Activated T-cell treated with anti-CD3 and anti-CD28 coated beads, Interleukin-2, amount 50 U/mL, for 4 hours (primary cell): ENCODE measurements around the gene CHST11. TPM values are rescaled to one million over a fixed set of nuclear protein-coding genes. Genes with fewer than 3 reads are reported as not detected.

Experiments
- ATAC-seq, 2 donors: fragments of 200-7000 bp; cut with Tn5 transposase; one replicate each; pipeline ENCODE4 v1.10.0; 2021
- DNase-seq: peaks from one replicate; pipeline ENCODE4 v3.0.0-alpha.2; 2020
- H3K27me3 Mint-ChIP-seq: one replicate; pipeline ENCODE4 v1.8.0; 2021; ENCODE audit warnings: low read depth, mixed read lengths
- H3K36me3 Mint-ChIP-seq: one replicate; pipeline ENCODE4 v1.8.0; 2022; ENCODE audit warnings: mixed read lengths; ENCODE audit not compliant: insufficient read depth
- H3K4me1 Mint-ChIP-seq: one replicate; pipeline ENCODE4 v1.8.0; 2021; ENCODE audit warnings: low read depth, mixed read lengths
- H3K4me3 Mint-ChIP-seq: one replicate; pipeline ENCODE4 v1.8.0; 2021; ENCODE audit warnings: mild to moderate bottlenecking, moderate library complexity, mixed read lengths
- H3K9me3 Mint-ChIP-seq: one replicate; pipeline ENCODE4 v1.8.0; 2021; ENCODE audit warnings: mixed read lengths
- total RNA-seq, 3 donors: library from RNA; stranded (reverse); gene quantifications; one replicate each; pipeline ENCODE4 v1.2.1, GENCODE V29; 2021

CHST11 gene
- total RNA-seq, 3 donors from 2014 or later: 40.5 to 70.7 (median 61.7) TPM

GRCh38 chr12:104488374-104488773 is 31.6 kb downstream of the CHST11 start:
- no peaks in the 10 kb centered on the region for H3K9me3 Mint-ChIP-seq
- ATAC-seq (no peak), DNase-seq (no peak)
- H3K4me3 Mint-ChIP-seq: no peak overlapping the region
- no peaks in the 10 kb centered on the region for H3K27me3 Mint-ChIP-seq
- peaks cover 8% of the 10 kb centered on the region for H3K36me3 Mint-ChIP-seq
- peaks cover 89% of the 10 kb centered on the region for H3K4me1 Mint-ChIP-seq

DNA sequence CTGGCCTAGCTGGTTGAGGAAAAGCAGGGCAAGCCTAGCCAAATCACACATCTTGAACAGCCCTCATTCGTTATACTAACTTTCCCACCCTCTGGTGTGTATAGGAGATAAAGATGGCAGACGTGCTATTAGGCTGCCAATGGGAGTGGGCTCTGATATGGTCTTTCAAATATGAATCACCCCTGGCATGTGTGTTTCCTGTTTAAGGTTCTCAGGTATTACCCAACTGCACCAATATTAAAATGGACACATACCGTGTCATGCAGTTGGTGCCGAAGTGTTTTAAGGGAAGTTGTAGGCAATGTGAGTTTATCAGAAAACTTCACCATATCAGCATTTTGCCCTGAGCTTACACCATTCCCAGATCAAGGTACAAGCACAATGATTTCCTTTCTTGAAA is 33.4 kb downstream of the CHST11 start:
- H3K36me3 Mint-ChIP-seq: peaks cover 8% of the 10 kb centered on the region
- H3K27me3 Mint-ChIP-seq: no peaks in the 10 kb centered on the region
- H3K4me3 Mint-ChIP-seq: peak overlapping the region; percentile 11
- H3K4me1 Mint-ChIP-seq: peaks cover 88% of the 10 kb centered on the region
- DNase-seq (no peak), ATAC-seq (no peak)
- no peaks in the 10 kb centered on the region for H3K9me3 Mint-ChIP-seq

DNA sequence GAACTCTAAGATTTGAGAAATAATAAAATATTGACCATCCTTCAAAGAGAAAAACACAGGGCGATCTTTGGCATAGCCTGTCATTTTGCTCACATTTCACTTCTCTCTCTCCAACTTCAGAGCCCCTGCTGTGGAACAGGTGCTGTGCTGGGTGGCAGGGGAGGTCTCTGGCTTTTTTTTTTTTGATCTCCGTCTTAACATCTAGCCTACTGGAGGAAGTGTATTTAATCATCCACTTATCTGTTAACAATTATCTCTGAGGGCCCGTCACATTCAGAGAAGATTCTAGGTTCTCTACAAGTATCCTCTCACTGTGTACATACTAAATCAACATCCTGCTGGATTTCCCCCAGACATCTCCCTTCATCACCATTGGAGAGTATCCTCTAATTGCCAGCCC is 34.1 kb downstream of the CHST11 start:
- DNase-seq: no peak
- H3K36me3 Mint-ChIP-seq: peaks cover 8% of the 10 kb centered on the region
- peaks cover 85% of the 10 kb centered on the region for H3K4me1 Mint-ChIP-seq
- H3K9me3 Mint-ChIP-seq: no peaks in the 10 kb centered on the region
- peak overlapping the region; percentile 11 for H3K4me3 Mint-ChIP-seq
- no peak for ATAC-seq
- H3K27me3 Mint-ChIP-seq: no peaks in the 10 kb centered on the region

DNA sequence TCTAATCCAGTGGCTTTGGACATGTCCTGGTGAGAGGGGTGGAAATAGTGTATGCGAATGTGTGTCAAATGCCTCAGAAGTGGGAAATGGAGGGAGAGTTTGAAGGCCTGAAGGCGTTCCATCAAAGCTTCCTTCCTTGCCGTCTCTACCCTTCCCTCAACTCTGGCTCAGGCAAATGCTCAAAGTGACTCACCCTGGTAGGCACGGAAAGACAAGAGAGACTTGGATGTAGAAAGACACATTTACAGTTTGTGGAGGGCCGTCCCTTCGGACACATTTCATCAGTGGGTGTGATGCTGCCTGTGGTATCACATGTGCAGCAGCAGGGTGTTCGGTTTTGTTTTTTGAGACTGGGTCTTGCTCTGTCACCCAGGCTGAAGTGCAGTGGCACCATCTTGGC is 36.7 kb downstream of the CHST11 start:
- Mint-ChIP-seq H3K36me3 (peaks cover 10% of the 10 kb centered on the region), H3K9me3 (no peaks in the 10 kb centered on the region), H3K4me3 (no peak overlapping the region), H3K4me1 (peaks cover 85% of the 10 kb centered on the region), H3K27me3 (no peaks in the 10 kb centered on the region)
- no peak for ATAC-seq
- no peak for DNase-seq

GRCh38 chr12:104494137-104494792 is 37.5 kb downstream of the CHST11 start:
- H3K27me3 Mint-ChIP-seq: no peaks in the 10 kb centered on the region
- peaks cover 10% of the 10 kb centered on the region for H3K36me3 Mint-ChIP-seq
- H3K4me1 Mint-ChIP-seq: peaks cover 89% of the 10 kb centered on the region
- ATAC-seq (peak; percentile 78 to 79), DNase-seq (peak; percentile 72)
- H3K9me3 Mint-ChIP-seq: no peaks in the 10 kb centered on the region
- H3K4me3 Mint-ChIP-seq: peak overlapping the region; percentile 57

DNA sequence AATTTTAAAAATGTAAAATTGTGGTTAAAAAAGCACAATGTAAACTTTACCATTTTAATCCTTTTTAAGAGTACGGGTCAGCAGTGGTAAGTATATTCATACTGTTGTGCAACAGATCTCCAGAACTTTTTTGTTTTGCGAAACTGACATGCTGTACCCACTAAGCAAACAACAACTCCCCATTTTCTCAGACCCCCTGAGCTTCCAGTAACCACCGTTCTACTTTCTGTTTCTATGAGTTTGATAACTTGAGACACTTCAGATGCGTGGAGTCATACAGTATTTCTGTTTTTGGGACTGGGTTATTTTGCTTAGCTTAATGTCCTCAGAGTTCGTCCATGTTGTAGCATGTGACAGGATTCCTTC is 38.0 kb downstream of the CHST11 start:
- peaks cover 10% of the 10 kb centered on the region for H3K36me3 Mint-ChIP-seq
- ATAC-seq: peak; percentile 57 to 62
- no peak for DNase-seq
- H3K27me3 Mint-ChIP-seq: no peaks in the 10 kb centered on the region
- peaks cover 92% of the 10 kb centered on the region for H3K4me1 Mint-ChIP-seq
- no peaks in the 10 kb centered on the region for H3K9me3 Mint-ChIP-seq
- peak overlapping the region; percentile 57 for H3K4me3 Mint-ChIP-seq

- ATAC-seq (no peak), DNase-seq (no peak)
- Mint-ChIP-seq H3K36me3 (peaks cover 10% of the 10 kb centered on the region), H3K9me3 (no peaks in the 10 kb centered on the region), H3K4me3 (no peak overlapping the region), H3K4me1 (peaks cover 92% of the 10 kb centered on the region), H3K27me3 (no peaks in the 10 kb centered on the region)
Measured at GRCh38 chr12:104495786-104496185, 39.0 kb downstream of the CHST11 start.

DNA sequence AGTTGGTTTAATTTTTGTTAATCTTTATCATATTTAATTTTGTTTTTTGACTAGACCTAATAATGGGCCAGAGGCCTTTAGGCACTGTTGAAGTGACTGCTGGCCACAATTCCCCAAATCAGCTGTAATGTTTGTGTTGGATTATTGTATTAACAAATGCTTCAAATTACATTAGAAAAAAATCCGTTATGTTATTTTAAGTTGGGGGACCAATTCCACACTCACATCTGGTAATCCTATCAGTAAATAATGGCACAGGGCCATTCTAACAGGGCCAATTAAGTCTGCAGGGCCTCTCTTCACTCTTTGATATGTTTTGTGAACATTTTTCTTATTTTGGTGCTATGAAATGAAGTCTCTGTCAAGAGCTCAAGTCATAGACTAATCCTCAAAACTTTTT is 39.6 kb downstream of the CHST11 start:
- H3K4me3 Mint-ChIP-seq: no peak overlapping the region
- H3K4me1 Mint-ChIP-seq: peaks cover 92% of the 10 kb centered on the region
- no peak for ATAC-seq

DNA sequence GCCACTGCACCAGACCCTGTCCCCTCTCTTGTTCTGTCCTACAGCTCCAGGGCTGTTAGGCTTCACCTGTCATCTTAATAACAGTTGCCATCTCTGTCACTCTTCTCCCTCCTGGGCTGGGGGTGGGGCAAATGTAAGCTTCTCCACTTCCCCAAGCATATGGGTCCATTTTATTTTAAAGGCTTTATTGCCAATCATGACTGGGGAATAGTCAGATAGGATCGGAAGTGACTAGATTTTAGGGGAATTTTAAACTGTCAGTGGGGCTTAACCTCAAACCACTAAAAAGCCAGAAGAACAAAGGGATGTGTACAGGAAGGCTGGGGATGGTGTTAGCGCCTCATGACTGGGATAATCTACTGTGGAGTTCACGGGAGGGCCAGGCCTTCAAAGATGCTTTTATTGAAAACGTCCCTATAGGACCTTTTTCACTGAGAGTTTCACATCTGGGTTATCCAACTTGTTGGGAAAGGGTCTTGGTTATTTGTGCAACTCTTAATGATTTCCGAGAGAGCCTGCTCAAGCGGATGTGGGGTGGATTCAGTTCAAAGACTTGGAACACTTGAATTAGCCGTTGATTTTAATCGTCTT is 41.6 kb downstream of the CHST11 start:
- H3K9me3 Mint-ChIP-seq: no peaks in the 10 kb centered on the region
- ATAC-seq: peak; percentile 42 to 59
- H3K27me3 Mint-ChIP-seq: no peaks in the 10 kb centered on the region
- H3K4me3 Mint-ChIP-seq: peak overlapping the region; percentile 59
- peaks cover 1% of the 10 kb centered on the region for H3K36me3 Mint-ChIP-seq
- DNase-seq: peak; percentile 29
- H3K4me1 Mint-ChIP-seq: peaks cover 94% of the 10 kb centered on the region

More for the DNA sequence above, 39.6 kb downstream of the CHST11 start:
- Mint-ChIP-seq H3K27me3 (no peaks in the 10 kb centered on the region), H3K36me3 (peaks cover 8% of the 10 kb centered on the region), H3K9me3 (no peaks in the 10 kb centered on the region)
- DNase-seq: no peak

GRCh38 chr12:104499668-104500332 is 43.1 kb downstream of the CHST11 start:
- Mint-ChIP-seq H3K36me3 (peaks cover 1% of the 10 kb centered on the region), H3K27me3 (no peaks in the 10 kb centered on the region), H3K4me1 (peaks cover 94% of the 10 kb centered on the region), H3K4me3 (no peak overlapping the region), H3K9me3 (no peaks in the 10 kb centered on the region)
- DNase-seq (no peak), ATAC-seq (no peak)

GRCh38 chr12:104501115-104501514 is 44.4 kb downstream of the CHST11 start:
- Mint-ChIP-seq H3K27me3 (no peaks in the 10 kb centered on the region), H3K4me1 (peaks cover 95% of the 10 kb centered on the region), H3K9me3 (no peaks in the 10 kb centered on the region), H3K4me3 (no peak overlapping the region), H3K36me3 (peaks cover 1% of the 10 kb centered on the region)
- ATAC-seq: no peak
- no peak for DNase-seq

DNA sequence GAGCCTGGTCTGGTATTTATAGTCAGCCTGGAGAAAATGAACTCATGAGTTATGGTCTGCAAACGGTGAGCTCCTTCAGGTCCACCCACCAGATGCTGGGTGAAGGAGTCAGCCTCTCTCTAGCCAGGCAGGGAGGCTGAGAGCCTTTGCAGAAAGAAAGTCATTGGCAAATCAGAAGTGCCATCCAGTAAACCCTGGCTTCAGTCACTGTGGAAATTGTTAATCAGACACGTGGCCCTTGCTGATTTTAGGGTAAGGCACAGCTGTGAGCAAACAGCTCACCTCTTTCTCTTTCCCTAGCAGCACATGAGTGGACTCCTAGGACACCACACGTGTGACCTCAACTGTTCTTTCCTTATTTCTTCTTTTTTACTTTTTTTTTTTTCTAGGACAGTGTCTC is 44.9 kb downstream of the CHST11 start:
- no peak overlapping the region for H3K4me3 Mint-ChIP-seq
- no peaks in the 10 kb centered on the region for H3K9me3 Mint-ChIP-seq
- ATAC-seq (peak in 1 of 2 donors; percentile 14), DNase-seq (peak; percentile 14)
- peaks cover 94% of the 10 kb centered on the region for H3K4me1 Mint-ChIP-seq
- no peaks in the 10 kb centered on the region for H3K27me3 Mint-ChIP-seq
- peaks cover 1% of the 10 kb centered on the region for H3K36me3 Mint-ChIP-seq

DNA sequence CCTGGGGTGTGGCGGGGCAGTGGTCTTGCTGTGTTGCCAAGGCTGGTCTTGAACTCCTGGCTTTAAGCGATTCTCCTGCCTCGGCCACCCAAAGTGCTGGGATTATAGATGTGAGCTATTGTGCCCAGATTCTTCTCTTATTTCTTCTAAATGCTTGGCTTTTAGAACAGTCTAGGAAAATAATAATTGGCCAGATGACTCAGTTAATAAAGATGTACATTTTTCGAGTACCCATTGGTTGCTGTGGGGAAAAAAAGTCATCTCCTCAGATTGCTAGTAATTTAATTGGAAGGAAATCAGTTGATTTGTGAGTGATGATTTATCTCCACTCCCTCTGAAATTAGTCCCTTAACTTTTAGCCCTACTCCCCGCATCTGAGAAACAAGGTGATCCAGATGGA is 45.5 kb downstream of the CHST11 start:
- H3K36me3 Mint-ChIP-seq: no peaks in the 10 kb centered on the region
- DNase-seq (no peak), ATAC-seq (no peak)
- no peaks in the 10 kb centered on the region for H3K27me3 Mint-ChIP-seq
- H3K4me1 Mint-ChIP-seq: peaks cover 94% of the 10 kb centered on the region
- no peak overlapping the region for H3K4me3 Mint-ChIP-seq
- H3K9me3 Mint-ChIP-seq: no peaks in the 10 kb centered on the region

DNA sequence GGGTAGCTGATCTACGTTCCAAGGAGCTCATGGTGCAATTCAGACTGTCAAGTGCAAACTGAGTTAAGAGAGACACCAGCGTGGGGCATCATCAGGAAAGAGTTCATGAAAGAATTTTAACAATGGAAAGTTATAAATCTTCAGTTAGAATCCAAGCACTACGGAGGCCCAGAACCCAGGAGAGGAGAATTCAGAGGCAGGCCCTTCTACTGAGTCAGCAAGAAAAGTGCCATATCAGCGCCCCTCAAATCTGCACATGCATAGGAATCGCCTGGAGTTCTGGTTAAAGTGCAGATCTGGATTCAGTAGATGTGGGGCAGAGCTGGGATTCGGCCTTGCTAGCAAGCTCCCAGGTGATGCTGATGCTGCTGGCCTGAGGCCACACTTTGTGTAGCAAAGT is 45.9 kb downstream of the CHST11 start:
- no peak for DNase-seq
- Mint-ChIP-seq H3K27me3 (no peaks in the 10 kb centered on the region), H3K9me3 (no peaks in the 10 kb centered on the region), H3K4me3 (no peak overlapping the region), H3K36me3 (no peaks in the 10 kb centered on the region), H3K4me1 (peaks cover 94% of the 10 kb centered on the region)
- no peak for ATAC-seq

DNA sequence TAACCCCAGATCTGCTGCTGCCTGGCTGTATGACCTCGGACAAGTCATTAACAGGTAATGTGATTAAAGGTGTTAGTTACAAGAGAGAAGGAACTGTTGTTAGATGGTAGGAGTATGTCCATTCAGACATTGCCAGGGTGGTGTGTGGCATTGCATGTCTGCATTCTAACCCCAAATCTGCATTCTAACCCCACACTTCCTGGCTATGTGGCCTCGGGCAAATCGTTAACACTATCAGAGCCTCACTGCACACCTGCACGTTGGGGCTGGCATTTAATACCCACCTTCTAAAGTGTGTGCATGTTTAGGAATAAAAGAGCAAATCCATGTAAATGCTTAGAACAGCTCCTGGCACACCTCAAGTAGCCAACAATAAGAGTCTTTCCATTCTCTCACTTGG is 46.4 kb downstream of the CHST11 start:
- H3K27me3 Mint-ChIP-seq: no peaks in the 10 kb centered on the region
- H3K9me3 Mint-ChIP-seq: no peaks in the 10 kb centered on the region
- ATAC-seq: no peak
- no peak for DNase-seq
- peaks cover 94% of the 10 kb centered on the region for H3K4me1 Mint-ChIP-seq
- H3K4me3 Mint-ChIP-seq: no peak overlapping the region
- peaks cover 3% of the 10 kb centered on the region for H3K36me3 Mint-ChIP-seq
